Umbilical cord (tissue), 2 donors: ENCODE results near the gene FIZ1. TPM values are rescaled to one million over a fixed set of nuclear protein-coding genes. Genes with fewer than 3 reads are reported as not detected.

ENCODE experiments used
- DNase-seq: peaks from one replicate; pipeline ENCODE4 v3.0.0-alpha.2; 2015; ENCODE audit warnings: low spot score
- total RNA-seq: library from RNA; depleted of rRNA; stranded (reverse); fragments of >200 nt; gene quantifications from one replicate; pipeline ENCODE4 v1.2.3, GENCODE V29; 2014; ENCODE audit warnings: low replicate concordance; ENCODE audit not compliant: insufficient read depth

FIZ1 gene
- total RNA-seq, 1 donor from 2014 or later, result 2.4 TPM

- DNase-seq, result no peak
Measured at GRCh38 chr19:55613930-55614710, 14.8 kb upstream of the FIZ1 start.

GRCh38 chr19:55613396-55613795 is 14.1 kb upstream of the FIZ1 start:
- no peak for DNase-seq

- no peak for DNase-seq
Measured at GRCh38 chr19:55611983-55612645, 12.8 kb upstream of the FIZ1 start.

- no peak for DNase-seq
Measured at GRCh38 chr19:55611300-55611982, 12.1 kb upstream of the FIZ1 start.

- DNase-seq, result no peak
Measured at GRCh38 chr19:55609326-55609725, 10.0 kb upstream of the FIZ1 start.

- DNase-seq, result no peak
Measured at GRCh38 chr19:55606817-55607216, 7.5 kb upstream of the FIZ1 start.

GRCh38 chr19:55606471-55606787 is 7.1 kb upstream of the FIZ1 start:
- DNase-seq, result no peak

GRCh38 chr19:55605637-55606470 is 6.5 kb upstream of the FIZ1 start, which contains the start of gene ZNF865:
Gene ZNF865, plus strand, starts transcription at chr19:55605647. Its CDS starts 7,972 bp downstream, at chr19:55613619.
- DNase-seq, result peak; percentile 88

GRCh38 chr19:55605207-55605636 is 5.9 kb upstream of the FIZ1 start:
- DNase-seq, result peak; percentile 99

GRCh38 chr19:55603581-55604292 is 4.4 kb upstream of the FIZ1 start:
- DNase-seq, result no peak

GRCh38 chr19:55603115-55603514 is 3.8 kb upstream of the FIZ1 start:
- no peak for DNase-seq

GRCh38 chr19:55602104-55603001 is 3.0 kb upstream of the FIZ1 start:
- no peak for DNase-seq

- DNase-seq, result peak; percentile 34
Measured at GRCh38 chr19:55601084-55601483, 1.8 kb upstream of the FIZ1 start.

- DNase-seq, result no peak
Measured at GRCh38 chr19:55600662-55601028, 1.3 kb upstream of the FIZ1 start.

GRCh38 chr19:55599842-55600661 is 735 bp upstream of the FIZ1 start, which contains the start of gene ZNF524:
Gene ZNF524, plus strand, starts transcription at chr19:55600288. Its CDS starts 1,825 bp downstream, at chr19:55602113.
- DNase-seq, result peak; percentile 98

GRCh38 chr19:55598719-55599467 is 424 bp downstream of the FIZ1 start:
- DNase-seq, result peak; percentile 90

- no peak for DNase-seq
Measured at GRCh38 chr19:55598034-55598433, 1.3 kb downstream of the FIZ1 start.

GRCh38 chr19:55597501-55597921 is 1.8 kb downstream of the FIZ1 start:
- DNase-seq, result no peak
